Activated T-cell treated with anti-CD3 and anti-CD28 coated beads for 48 hours (primary cell): ENCODE measurements around the gene NOTCH1.

ENCODE experiments used
- DNase-seq: peaks from one replicate; pipeline ENCODE4 v3.0.0-alpha.2; 2020; ENCODE audit warnings: low read depth

Gene NOTCH1

DNA sequence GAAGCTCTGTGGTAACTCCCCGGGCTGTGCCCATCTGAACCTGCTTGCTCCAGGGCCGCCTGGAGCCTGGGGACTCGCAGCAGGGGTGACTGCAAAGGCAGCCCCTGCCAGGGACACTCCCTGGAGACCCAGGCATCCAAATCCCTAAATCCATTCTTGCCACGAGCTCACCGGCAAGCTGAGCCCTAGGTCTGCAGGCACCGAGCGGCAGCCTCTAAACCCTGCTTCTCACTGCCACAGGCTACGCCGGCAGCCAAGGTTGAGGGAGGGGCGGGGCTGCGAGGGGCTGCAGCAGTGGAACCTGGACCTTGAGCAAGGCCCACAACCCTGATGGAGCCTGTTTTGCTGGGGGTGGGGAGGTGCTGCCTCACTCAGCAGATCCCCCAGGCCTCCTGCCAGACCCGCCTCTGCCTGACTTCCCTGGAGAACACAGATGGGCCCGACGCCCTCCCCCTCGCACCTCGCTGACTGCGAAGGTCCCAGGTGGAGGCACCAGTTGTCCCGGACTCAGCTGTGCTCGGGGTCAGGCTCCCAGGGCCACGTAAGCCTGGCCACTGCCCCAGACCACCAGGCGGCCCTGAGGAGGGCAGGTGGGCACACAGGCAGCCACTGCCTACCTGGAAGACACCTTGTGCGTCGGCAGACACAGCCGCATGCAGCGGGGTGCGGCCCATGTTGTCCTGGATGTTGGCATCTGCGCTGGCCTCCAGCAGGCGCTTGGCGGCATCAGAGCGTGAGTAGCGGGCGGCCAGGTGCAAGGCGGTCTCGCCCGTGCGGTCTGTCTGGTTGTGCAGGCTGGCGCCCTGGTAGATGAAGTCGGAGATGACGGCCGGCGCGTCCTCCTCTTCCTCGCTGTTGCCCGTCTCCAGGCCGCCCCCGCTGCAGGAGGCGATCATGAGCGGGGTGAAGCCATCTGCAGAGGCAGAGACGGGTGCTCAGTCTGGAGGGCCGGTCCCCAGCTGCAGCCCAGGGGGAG lies 45.6 kb downstream of the NOTCH1 start:
- no peak for DNase-seq

- no peak for DNase-seq
These were observed 46.5 kb downstream of the NOTCH1 start for GRCh38 chr9:136499071-136499934.

GRCh38 chr9:136497916-136498695 lies 47.7 kb downstream of the NOTCH1 start:
- DNase-seq: no peak

DNA sequence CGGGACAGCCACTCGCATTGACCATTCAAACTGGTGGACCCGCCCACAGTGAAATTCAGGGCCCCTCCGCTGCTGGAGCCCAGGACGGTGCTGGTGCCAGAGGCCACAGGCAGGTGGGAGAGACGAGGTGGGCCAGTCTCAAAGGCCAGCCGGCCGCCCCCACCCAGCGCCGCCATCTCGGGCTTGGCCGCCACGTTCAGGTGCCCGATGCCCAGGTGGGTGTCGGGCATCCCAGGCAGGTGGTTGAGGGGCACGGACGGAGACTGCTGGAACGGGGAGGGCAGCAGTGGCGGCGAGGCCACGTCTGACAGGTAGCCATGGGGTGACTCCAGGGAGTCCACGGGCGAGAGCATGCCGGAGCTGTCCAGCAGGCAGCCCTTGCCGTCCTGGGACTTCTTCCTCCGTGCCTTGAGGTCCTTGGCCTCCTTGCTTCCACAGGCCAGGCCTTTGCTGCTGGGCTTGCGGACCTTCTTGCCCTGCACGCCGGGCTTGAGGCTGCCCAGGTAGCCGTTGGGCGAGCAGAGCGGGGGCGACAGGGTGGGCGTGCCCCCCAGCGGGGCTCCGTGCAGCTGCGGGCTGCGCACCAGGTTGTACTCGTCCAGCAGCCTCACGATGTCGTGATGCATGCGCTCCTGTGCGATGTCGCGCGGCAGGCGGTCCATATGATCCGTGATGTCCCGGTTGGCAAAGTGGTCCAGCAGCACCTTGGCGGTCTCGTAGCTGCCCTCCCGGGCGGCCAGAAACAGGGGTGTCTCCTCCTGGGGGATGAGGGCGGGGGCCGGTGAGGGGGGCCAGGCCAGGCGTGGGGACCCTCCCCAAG lies 48.8 kb downstream of the NOTCH1 start:
- no peak for DNase-seq

GRCh38 chr9:136496181-136496580 lies 49.7 kb downstream of the NOTCH1 start:
- DNase-seq: no peak

DNA sequence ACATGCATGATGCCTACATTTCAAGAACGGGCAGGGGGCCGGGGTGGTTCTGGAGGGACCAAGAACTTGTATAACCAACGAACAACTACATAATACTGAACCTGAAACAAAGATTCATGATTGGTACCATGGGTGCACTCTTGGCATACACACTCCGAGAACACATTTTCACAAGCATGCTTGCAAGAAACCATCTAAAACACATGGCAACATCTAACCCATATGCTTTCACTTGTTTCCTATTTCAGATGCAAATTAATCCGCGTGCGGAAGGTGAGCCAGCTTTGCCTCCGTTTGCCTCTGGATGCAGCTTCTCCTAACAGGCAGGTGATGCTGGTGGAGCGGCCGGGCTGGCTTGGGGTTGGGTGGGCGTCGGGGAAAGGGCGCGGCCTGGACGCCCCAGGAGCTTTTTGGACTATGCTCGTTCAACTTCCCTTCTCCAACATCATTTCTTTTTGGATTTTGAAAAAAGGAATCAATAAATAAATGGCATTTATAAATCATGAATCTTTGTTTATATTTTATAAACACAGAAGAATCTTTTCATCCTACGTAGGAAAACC lies 50.5 kb downstream of the NOTCH1 start:
- DNase-seq: no peak

GRCh38 chr9:136494531-136495215 lies 51.2 kb downstream of the NOTCH1 start:
- DNase-seq: no peak

- DNase-seq: no peak
These were observed 51.8 kb downstream of the NOTCH1 start for GRCh38 chr9:136494012-136494411.

DNA sequence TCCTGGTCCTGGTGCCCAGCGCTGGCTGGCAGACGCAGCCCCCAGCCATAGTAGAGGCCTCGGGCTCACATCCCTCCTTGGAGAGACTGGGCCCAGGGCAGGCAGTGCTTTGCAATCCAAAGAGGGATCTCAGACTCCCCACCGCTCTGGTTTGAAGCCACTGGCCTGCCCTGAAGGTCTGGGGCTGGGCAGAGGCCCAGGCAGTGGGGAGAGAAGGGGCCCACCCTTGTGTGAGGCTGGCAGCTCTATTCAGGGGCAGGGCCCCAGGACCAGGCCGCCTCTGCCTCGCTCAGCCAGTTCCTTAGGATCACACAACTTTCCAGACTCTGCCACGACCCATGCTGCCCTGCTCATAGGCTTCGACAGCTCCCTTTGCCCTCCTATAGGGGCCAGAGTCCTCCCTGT lies 52.3 kb downstream of the NOTCH1 start:
- DNase-seq: no peak

- DNase-seq: no peak
These were observed 52.8 kb downstream of the NOTCH1 start for GRCh38 chr9:136492978-136493522.

GRCh38 chr9:136489731-136490130 lies 56.1 kb downstream of the NOTCH1 start:
- DNase-seq: no peak

GRCh38 chr9:136488247-136489214 lies 57.3 kb downstream of the NOTCH1 start:
- peak; percentile 62 for DNase-seq

DNA sequence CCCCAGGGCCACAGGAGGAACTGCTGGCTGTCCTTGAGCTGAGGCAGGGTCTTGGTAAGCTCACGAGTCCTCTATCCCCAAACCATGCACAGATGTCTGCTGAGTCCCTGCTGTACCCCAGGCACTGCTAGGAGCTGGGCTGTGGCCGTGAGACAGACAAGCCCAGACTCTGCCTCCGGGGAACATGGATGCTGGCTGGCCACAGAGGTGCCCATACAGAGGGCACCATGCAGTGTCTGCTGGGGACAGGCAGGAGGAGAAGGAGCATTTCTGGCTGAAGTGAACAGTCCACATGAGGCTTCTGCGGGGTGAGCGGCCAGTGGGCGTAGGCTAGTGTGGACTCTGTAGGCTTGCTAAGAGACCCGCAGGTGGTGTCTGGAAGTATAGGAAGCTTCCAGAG lies 58.2 kb downstream of the NOTCH1 start:
- no peak for DNase-seq

GRCh38 chr9:136486823-136487620 lies 58.8 kb downstream of the NOTCH1 start:
- DNase-seq: no peak

DNA sequence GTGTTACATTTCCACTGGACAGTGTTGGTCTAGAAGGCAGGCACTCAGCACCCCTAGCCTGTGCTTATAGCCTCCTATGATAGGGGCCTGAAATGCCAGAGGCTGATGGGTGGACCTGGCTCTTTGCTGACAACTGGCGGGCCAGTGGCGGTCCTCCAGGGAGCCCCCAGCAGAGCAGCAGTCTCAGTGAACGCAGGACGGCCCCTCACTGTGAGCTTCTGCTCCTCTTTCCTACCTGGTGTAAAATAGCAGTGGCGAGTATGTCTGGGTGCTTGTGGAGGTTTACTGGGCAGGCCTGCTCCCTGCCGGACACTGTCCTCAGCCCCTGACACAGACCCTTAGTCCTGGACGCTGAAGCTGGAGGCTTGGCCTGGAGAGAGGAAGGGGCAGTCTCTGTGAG lies 59.7 kb downstream of the NOTCH1 start:
- DNase-seq: no peak

DNA sequence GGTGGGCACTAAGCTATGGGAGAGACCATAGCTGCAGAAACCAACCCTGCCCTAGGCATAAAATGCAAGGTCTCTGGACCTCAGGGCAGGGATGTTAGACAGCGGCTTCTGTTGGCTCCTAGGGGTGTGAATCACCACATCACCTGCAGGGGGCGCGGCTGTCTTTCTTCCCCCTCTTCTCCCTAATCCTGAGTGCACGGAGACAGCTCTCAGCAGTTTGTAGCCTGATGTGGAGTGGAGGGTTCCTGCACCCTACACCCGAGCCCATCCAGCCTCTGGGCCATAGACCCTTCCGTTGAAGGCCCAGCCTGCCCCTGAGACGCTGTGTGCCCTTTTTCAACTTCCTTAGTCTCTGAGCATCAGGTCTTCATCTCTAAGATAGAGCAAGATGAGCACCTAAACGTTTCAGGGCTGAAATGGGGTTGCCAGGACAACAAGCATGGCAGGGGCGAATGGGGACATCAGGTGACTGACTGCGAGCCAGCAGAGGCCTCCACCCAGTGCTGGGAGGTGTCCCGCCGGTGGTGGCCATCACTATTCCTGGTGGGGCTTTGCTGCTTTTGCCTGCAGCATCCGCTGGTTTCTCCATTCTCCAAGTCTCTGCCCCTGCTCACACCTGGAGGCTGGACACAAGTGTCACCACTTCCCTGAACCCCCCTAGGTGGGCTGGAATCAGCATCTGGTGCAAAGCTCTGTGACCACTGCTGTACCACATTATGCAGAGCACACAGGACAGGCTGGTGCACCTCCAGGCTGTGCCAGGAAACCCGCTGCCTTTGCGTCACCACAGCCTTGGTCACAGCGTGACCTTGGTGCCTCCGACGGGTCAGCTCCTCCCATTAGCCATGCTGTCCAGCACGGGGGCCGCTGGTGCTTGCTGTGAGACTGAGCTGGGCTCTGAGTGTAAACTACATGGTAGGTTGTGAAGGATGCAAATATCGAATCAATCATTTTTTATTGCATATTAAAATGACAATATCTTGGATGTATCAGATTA lies 60.5 kb downstream of the NOTCH1 start:
- peak; percentile 73 for DNase-seq
